Testis (tissue), 3 donors: Measurements from ENCODE around the gene SIX5. TPM values are rescaled to one million over a fixed set of nuclear protein-coding genes. Genes with fewer than 3 reads are reported as not detected.
A peak's percentile ranks its signal among the peaks of the same experiment; 100 is the strongest.

Experiments
- DNase-seq: peaks from one replicate; pipeline ENCODE4 v3.0.0-alpha.2; 2019
- H3K27ac ChIP-seq, 2 donors: fragments of 200-600 bp; sonication (generic); one replicate each; pipeline ENCODE4 v1.5.1; 2019
- H3K27me3 ChIP-seq: fragments of 200-600 bp; sonication (generic); one replicate; pipeline ENCODE4 v1.5.1; 2019
- H3K36me3 ChIP-seq: fragments of 200-600 bp; sonication (generic); one replicate; pipeline ENCODE4 v1.5.1; 2017; ENCODE audit warnings: low read depth; ENCODE audit errors: missing control alignments
- H3K4me1 ChIP-seq: fragments of 200-600 bp; sonication (generic); one replicate; pipeline ENCODE4 v1.5.1; 2019
- H3K4me3 ChIP-seq, 2 donors: fragments of 200-600 bp; sonication (generic); one replicate each; pipeline ENCODE4 v1.5.1; 2017 to 2019
- H3K9me3 ChIP-seq: fragments of 200-600 bp; sonication (generic); one replicate; pipeline ENCODE4 v1.5.1; 2017
- POLR2A ChIP-seq: fragments of 450-650 bp; IDR thresholded peaks from one replicate; pipeline ENCODE4 v1.6.1; 2017; ENCODE audit warnings: antibody characterized with exemption, mild to moderate bottlenecking, moderate library complexity
- WGBS, 2 donors: methylation state at CpG; one replicate each; pipeline ENCODE4 v1.1.5; 2018; 5-methylcytosine and 5-hydroxymethylcytosine counted together
- intact Hi-C: fragments of 100-400 bp; cut with DNase I; formaldehyde crosslinking; loops from one replicate; pipeline ENCODE4 v1.15.1; 2023; ENCODE audit warnings: low total_unique reads
- polyA plus RNA-seq: library from polyadenylated mRNA; stranded (reverse); fragments of 350-450 nt; fragmentation: Illumina TruSeq; extraction: RNeasy Lipid Tissue Mini Kit (QIAGEN cat#74804); gene quantifications from one replicate; pipeline ENCODE4 v1.2.3, GENCODE V29; 2014; ENCODE audit warnings: low read depth, low replicate concordance; ENCODE audit not compliant: insufficient read depth
- total RNA-seq, 2 donors: library from RNA; depleted of rRNA; stranded (reverse); fragments of >200 nt; gene quantifications; one replicate each; pipeline ENCODE4 v1.2.3, GENCODE V29; 2016
- TF ChIP-seq, protein P1 (sequence below), 3 experiments: fragments of 450-650 bp in 2 of 3; fragments of 200-600 bp in 1 of 3; sonication (generic) in 1 of 3; IDR thresholded peaks; one replicate each; pipeline ENCODE4 v1.5.1; 2016 to 2019; ENCODE audit warnings: antibody characterized with exemption in 3 of 3, mild to moderate bottlenecking in 2 of 3, moderate library complexity in 1 of 3

SIX5 gene
- total and polyA plus RNA-seq, 3 donors from 2014 or later = 12.9 to 19.4 (median 16.1) TPM

GRCh38 chr19:45767881-45768654, 984 bp downstream of the SIX5 start:
- TF ChIP-seq, protein P1, sequence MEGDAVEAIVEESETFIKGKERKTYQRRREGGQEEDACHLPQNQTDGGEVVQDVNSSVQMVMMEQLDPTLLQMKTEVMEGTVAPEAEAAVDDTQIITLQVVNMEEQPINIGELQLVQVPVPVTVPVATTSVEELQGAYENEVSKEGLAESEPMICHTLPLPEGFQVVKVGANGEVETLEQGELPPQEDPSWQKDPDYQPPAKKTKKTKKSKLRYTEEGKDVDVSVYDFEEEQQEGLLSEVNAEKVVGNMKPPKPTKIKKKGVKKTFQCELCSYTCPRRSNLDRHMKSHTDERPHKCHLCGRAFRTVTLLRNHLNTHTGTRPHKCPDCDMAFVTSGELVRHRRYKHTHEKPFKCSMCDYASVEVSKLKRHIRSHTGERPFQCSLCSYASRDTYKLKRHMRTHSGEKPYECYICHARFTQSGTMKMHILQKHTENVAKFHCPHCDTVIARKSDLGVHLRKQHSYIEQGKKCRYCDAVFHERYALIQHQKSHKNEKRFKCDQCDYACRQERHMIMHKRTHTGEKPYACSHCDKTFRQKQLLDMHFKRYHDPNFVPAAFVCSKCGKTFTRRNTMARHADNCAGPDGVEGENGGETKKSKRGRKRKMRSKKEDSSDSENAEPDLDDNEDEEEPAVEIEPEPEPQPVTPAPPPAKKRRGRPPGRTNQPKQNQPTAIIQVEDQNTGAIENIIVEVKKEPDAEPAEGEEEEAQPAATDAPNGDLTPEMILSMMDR (IDR thresholded peaks at IDR 0.05) = no peak
- TF ChIP-seq POLR2A = no peak
- Histone ChIP-seq H3K27ac (peak overlapping the region; percentile 85 to 95), H3K4me3 (peak overlapping the region; percentile 69 to 71), H3K27me3 (no peaks in the 10 kb centered on the region), H3K4me1 (peaks cover 43% of the 10 kb centered on the region), H3K9me3 (no peaks in the 10 kb centered on the region), H3K36me3 (no peaks in the 10 kb centered on the region)
- 1% methylated on average over 23 of the region's 102 CpGs; no CpG with 5 or more reads in 1 of the 2 donors for WGBS, 2 donors
- intact Hi-C loops = no loop called here
- peak; percentile 77 for DNase-seq

DNA sequence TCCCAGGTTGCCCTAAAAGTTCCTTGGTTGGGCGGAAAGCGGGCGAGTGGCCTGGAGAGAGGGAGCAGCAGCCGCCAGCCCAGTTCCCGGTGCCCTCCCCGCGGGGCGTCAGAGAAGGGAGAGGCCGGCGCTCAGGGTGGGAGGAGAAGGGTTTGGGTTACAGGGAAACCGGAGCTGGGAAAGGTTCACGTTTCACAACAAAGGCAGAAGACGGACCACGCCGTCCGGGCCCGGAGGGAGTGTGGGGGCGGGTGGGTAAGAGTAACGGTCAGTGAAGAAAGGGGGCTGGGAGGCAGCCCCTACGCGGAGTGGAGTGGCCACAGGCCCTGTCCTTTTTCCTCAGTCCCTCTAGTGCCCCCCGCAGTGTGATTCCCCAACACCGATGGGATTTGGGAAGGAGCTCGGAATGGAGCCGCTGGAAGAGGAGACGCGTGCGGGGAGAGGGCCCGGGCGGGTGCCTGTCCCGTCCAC, 1.6 kb downstream of the SIX5 start:
- H3K9me3 ChIP-seq = no peaks in the 10 kb centered on the region
- H3K27ac ChIP-seq = peak overlapping the region; percentile 85 to 95
- 5 to 6% methylated on average over 22 to 31 of the region's 31 CpGs for WGBS, 2 donors
- no peaks in the 10 kb centered on the region for H3K36me3 ChIP-seq
- peaks cover 43% of the 10 kb centered on the region for H3K4me1 ChIP-seq
- intact Hi-C loops = no loop called here
- H3K27me3 ChIP-seq = no peaks in the 10 kb centered on the region
- peak overlapping the region; percentile 69 to 71 for H3K4me3 ChIP-seq
- peak; percentile 46 for TF ChIP-seq POLR2A
- TF ChIP-seq, protein P1 (IDR thresholded peaks at IDR 0.05) = no peak
- peak; percentile 77 for DNase-seq

- no peak for TF ChIP-seq POLR2A
- TF ChIP-seq, protein P1 (IDR thresholded peaks at IDR 0.05) = no peak
- no peaks in the 10 kb centered on the region for H3K27me3 ChIP-seq
- intact Hi-C loops = no loop called here
- H3K36me3 ChIP-seq = no peaks in the 10 kb centered on the region
- DNase-seq = peak; percentile 24
- 18% methylated on average over 16 of the region's 24 CpGs; no CpG with 5 or more reads in 1 of the 2 donors for WGBS, 2 donors
- peak overlapping the region; percentile 85 to 95 for H3K27ac ChIP-seq
- H3K4me1 ChIP-seq = peaks cover 43% of the 10 kb centered on the region
- no peaks in the 10 kb centered on the region for H3K9me3 ChIP-seq
- peak overlapping the region; percentile 69 to 71 for H3K4me3 ChIP-seq
Observed at GRCh38 chr19:45766869-45767346, 2.1 kb downstream of the SIX5 start.

DNA sequence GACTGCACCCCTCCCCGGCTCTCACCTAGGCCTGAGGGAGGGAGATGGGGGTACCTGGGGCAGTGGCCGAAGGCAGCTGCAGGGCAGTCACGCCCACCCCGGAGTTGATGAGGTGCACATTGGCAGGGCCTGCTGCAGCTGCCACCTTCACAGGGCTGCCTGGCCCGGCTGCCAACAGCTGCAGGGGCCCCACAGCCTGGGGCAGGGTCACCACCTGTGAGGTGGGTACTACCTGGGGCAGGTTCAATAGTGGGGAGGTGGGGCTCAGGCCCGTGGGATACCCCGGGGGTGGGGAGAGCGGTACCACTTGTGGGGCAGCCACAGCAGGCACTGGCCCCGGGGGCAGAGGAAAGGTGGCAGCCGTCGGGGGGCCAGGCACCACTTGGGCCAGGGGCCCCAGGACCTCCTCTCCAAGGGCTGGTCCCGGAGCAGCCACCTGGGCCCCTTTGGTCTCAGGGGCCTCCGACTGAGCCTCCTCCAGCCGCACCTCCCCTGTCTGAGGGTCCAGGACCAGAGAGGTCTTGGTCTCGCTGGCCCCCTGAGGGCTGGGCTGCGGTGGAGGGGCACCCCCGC, 2.7 kb downstream of the SIX5 start:
- no peak for DNase-seq
- Histone ChIP-seq H3K4me3 (peak overlapping the region; percentile 69 to 71), H3K27ac (peak overlapping the region; percentile 85 to 95), H3K36me3 (no peaks in the 10 kb centered on the region), H3K9me3 (no peaks in the 10 kb centered on the region), H3K27me3 (no peaks in the 10 kb centered on the region), H3K4me1 (peaks cover 43% of the 10 kb centered on the region)
- 52 to 64% methylated on average over 7 to 17 of the region's 17 CpGs for WGBS, 2 donors
- intact Hi-C loops = no loop called here
- TF ChIP-seq, protein P1 (IDR thresholded peaks at IDR 0.05) = no peak
- TF ChIP-seq POLR2A = no peak
